HG02571 (cell line): ENCODE measurements around the gene TRAK2.
A peak's percentile ranks its signal among the peaks of the same experiment; 100 is the strongest.

ENCODE experiments used
- ATAC-seq: cut with Tn5 transposase; IDR thresholded peaks from one replicate; pipeline ENCODE4 v1.9.1; 2021; ENCODE audit warnings: mild to moderate bottlenecking, moderate library complexity; ENCODE audit not compliant: unreplicated experiment

The TRAK2 gene

DNA sequence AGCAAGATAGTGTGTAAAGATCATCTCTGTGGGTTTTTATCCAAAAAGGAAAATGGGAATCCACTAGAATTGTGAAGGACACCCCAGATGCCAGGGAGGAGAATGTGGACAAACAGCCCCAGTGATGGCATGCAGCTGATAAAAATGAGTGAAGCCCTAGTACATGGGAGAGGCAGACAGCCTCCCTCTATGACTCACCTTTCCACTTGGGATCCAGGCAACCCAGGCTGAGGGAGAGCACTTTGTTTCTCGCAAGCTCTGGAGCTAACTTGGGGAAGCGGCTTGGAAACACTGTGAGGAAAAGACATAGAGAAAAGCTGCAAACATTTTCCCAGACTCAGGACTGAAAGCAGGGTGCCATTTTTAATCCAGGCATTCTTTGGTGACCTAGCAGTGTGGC lies 88.9 kb downstream of the TRAK2 start:
- no peak for ATAC-seq

DNA sequence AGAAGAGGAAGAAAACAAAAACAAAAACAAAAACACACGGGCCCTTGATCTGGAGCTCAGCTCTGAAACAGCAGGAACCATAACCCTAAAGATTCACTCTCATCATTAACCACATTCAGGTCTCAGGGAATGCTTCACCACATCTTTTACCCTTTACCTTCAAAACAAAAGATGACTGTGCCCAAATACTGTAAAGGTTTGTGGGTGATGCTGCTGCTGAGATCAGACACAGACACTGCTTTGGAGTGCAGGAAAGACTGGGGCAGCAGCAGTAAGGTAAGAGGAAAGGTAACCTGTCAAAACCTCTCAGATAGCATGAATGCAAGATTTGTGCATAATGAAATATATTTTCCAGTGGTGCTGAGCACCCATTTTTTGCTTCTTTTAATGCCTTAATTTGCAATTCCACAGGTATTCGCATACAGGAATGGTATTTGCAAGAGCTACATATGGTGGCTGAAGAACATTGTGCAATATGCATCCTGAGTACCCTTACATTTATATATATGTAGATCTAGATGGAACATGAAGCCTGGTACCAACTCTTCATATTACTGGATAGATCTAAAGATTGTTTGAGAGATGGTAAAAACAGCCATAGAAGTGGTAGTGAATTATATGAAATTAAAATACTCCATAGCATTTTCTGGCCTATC lies 90.1 kb downstream of the TRAK2 start:
- no peak for ATAC-seq

DNA sequence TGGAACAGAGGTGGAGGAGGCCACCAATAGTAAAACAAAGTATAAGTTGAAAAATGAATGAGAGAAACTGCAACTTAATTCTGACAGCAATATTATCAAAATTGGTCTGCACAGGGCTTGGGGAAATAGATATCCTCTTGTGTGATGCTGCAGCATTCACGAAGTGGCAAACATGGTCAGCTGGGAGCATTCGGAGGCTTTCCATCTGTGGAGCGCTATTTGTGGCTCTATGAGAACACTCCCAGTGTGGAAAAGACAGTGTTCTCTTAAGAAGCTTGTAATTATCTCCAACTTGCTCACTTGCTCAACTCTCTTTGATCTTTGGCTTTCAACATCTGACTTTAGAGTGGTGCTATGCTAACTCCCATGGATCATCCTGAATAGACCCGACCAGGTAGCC lies 91.0 kb downstream of the TRAK2 start:
- ATAC-seq = no peak

DNA sequence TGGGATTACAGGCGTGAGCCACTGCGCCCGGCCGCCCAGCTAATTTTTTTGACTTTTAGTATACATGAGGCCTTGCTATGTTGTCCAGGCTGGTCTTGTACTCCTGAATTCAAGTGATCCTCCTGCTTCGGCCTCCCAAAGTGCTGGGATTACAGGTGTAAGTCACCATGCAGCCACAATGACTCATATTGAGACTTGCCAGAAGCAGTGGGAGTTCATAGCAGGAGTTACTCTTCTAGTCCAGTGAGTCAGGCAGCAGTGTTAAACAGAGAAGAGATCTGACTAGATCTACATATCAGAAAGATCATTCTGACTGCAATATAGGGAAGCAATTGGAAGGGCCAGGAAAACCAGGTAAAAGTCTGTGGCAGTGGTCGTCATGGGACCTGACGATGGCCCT lies 92.6 kb downstream of the TRAK2 start:
- ATAC-seq = no peak

DNA sequence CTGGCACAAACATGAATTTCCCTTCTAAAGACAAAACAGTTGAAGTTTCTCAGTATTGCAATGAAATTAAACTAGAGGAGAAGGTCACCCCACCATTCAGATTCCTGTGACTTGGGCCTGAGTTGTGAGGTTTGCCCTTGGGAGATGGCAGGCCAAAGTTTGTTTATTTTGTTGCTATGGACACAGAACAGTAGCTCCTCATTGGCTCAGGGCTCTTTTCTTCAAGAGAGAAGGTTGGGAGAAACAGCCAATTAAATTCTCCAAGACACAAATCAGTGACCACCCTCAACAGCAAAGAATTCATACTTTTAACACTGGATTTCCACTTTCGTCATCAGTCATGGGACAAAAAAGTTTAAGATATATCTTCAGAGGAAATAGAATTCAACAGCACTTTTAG lies 94.0 kb downstream of the TRAK2 start, which contains the start of gene FLACC1:
Gene FLACC1 (minus strand): TSS at position 125 of the 400 bp plus-strand sequence. CDS start 5,941 bp downstream, outside the sequence.
- ATAC-seq = no peak

DNA sequence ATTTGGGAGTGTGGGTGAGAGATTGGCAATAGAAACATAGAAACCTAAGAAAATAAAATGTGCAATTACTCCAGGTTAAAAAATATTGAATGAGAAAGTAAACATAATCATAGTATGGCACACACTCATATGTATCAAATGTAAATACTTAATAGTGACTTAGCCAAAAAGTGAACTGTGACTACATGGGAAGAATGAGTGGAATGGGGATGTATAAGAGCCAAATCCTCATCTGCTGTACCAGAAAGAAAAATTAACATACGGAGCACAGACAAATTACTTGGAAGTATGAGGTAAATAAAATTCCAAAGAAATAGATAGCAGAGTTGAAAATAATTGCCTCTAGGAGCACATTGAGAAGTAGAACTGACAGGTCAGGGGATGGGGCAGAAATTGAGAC lies 98.1 kb downstream of the TRAK2 start:
- no peak for ATAC-seq

DNA sequence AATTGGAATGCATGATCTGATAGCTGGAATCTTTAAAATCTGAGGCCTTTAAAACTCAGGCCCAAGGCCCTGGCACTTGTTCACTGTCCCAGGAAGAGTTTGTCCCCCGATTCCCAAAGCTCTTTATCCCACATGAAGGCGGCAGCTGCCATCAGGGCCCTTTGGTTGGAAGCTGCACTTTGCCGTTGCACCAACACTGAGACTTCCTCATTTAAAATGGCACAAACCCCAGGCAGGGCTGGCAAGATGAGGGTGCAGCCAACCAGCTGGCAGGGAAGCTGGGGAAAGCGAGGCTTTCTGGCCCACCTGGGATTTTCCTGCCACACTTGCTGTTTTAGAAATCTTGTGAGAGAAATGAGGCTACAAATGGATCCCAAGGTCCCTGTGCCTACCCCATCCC lies 100.4 kb downstream of the TRAK2 start:
- no peak for ATAC-seq

DNA sequence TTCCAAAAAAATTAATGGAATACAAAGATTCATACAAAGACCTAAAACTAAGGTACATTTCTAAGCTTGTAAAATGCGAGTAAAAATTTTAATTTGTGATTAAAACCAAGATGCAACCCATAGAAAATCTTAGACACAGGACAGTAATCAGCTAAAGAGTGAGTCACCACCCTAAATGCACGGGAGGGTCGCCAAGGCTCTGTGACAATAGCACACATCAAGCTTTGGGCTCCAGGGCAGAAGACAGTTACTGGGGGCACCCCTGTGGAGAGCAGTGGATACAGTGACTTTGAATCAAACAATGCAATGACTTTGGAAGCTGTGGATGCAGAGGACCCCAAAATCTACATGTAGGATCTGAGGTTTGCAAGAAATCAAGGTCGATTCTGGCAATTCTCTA lies 101.7 kb downstream of the TRAK2 start:
- no peak for ATAC-seq

DNA sequence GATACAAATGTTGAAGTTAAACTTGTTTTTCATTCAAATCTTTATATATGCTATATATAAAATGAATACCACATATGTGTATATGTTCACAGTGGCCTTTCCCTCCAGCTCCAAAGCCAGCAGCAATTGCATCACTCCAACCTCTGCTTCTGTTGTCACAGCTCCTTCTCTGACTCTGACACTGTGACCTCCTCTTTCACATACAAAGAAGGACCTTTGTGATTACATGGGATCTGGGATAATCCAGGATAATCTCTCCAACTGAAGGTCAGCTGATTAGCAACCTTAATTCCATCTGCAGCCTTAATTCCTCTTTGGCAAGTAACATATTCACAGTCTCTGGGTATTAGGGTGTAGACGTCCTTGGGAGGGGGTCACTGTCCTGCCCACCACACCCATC lies 102.5 kb downstream of the TRAK2 start:
- ATAC-seq = no peak

DNA sequence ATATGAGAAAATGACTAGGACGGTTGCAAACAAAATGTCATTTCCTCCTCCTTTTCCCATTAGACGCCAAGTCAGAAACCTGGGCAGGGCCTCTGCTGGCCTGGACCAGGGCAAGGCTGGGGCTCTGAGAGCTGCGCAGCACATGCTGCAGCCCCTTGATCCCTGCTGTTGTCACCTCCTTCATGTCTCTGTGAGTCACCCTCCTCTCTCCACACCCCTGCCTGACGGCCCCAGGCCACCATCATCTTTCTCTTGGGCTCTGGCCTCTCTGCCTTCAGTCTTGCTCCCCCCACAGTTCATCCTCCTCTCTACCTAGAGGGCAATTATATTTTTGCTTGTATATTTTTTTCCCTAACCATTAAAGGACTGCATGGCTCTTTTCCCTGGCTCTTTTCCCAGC lies 104.1 kb downstream of the TRAK2 start:
- ATAC-seq = no peak

DNA sequence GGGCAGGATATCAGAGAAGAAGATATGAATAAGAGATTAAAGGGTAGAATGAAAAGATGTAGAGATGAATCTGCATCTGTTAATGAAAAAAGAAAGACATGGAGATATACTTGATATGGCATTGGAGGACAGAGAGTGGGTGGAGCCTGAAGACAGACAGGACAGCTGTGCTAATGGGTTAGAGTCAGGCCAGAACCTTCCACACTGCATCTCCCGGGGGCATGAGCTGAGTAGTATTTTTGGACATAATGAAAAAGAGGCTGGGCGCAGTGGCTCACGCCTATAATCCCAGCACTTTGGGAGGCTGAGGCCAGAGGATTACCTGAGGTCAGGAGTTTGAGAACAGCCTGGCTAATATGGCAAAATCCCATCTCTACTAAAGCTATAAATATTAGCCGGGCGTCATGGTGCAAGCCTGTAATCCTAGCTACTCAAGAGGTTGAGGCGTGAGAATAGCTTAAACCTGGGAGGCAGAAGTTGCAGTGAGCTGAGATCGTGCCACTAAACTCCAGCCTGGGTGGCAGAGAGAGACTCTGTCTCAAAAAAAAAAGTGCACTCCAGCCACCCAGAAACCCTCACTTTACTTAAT lies 105.5 kb downstream of the TRAK2 start:
- ATAC-seq = no peak

DNA sequence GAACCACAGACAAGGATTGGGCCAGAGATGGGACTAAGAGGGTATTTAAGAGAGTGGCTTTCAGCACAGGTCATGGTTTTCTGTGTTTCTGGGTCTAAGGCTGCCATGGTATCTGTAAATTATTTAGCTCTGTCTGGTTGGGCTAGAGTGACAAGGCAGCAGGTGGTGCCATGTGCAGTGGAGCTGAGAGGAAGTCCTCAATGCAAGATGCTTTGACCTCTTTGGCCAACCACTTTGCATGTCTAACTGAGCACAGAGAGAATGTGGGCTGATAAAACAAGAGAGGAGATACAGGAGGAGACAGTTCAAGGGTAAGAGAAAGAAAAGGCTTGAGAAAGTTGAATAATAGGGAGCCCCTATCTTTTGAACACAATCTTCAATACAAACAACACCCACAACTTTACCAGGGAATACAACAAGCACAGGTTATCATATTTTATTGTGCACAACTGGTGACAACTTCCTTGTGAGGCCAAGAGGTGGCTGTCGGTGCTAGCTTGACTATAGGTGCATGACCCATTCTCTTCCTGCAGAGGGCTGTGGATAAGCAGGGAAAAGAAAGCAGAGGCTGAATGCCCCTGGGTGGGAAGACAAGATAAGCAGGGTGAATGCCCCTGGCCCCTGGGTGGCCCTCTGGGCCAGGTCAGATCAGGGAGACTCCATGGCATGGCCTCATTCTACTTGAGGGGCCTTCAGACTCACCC lies 106.4 kb downstream of the TRAK2 start:
- ATAC-seq = peak; percentile 79

DNA sequence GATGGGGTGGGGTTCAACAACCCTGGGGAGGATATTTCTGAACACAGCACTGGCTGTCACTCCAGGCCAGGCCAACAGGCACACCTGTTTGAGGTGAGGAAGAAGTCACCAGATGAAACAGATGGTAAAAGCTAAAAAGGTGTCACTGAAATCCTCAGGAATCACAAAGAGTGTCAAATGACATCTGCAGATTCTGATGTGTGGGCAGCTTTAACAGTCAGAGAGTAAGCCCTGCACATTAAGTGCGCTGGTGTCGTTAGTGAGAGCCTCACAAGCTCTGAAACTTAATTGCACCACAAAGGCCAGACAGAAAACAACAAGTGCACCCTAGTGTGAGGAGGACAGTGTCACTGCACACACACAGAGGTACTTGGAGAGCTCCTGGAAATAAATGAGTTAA lies 107.7 kb downstream of the TRAK2 start:
- ATAC-seq = no peak

DNA sequence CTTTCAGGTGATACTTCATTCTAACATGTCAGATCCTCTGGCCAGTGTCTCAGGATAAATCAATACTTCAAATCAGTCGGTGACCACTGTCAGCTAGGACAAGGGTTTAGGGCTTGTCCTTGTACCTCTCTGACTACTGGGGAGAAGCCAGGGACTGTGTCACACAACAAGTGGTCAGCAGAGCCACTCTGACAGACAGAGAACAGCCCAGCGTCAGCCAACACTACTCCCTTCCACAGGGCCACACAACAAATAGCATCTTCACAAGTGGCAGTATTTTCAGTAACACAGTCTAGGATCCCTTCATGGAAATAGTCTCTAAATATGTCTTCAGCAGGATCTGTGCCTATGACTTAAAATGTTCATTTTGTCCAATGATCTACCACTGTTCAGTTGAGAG lies 108.3 kb downstream of the TRAK2 start:
- no peak for ATAC-seq

DNA sequence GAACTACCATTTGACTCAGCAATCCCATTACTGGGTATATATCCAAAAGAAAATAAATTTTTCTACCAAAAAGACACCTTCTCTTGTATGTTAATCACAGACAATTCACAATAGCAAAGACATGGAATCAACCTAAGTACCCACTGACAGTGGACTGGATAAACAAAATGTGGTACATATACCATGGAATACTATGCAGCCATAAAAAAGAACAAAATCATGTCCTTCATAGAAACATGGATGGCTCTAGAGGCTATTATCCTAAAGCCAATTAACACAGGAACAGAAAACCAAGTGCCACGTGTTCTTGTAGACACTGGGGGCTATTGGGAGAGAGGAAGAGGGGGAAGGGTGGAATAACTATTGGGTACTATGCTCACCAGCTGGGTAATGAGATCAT lies 121.8 kb downstream of the TRAK2 start:
- no peak for ATAC-seq

DNA sequence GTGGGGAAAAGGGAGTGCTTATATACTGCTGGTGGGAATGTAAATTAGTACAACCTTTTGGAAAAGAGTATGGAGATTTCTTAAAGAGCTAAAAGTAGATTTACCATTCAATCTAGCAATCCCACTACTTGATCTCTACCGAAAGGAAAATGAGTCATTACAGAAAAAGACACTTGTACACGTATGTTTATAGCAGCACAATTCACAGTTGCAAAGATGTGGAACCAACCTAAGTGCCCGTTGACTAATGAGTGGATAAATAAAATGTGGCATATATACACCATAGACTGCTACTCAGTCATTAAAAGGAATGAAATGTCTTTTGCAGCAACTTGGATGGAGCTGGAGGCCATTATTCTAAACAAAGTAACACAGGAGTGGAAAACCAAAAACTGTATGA lies 123.6 kb downstream of the TRAK2 start:
- no peak for ATAC-seq
